ENCODE results near the gene FLOT1.
"Not testable (repeated sequence)": the region's sequence is repeated elsewhere in the genome, so short reads cannot be mapped to it uniquely, and the experiment has no call there.

FLOT1 gene

GRCh38 chr6:30721198-30722024 is 21.1 kb downstream of the FLOT1 start:
- DNase-seq = peak; percentile 78

- peak; percentile 58 for DNase-seq
These were observed 21.7 kb downstream of the FLOT1 start for GRCh38 chr6:30720738-30721197.

- DNase-seq = peak; percentile 99
These were observed 22.4 kb downstream of the FLOT1 start, which contains the start of gene TUBB for GRCh38 chr6:30719791-30720737. Gene TUBB (plus strand): TSS chr6:30720352. CDS start chr6:30720507, 155 bp downstream.

- DNase-seq = no peak
These were observed 23.1 kb downstream of the FLOT1 start for GRCh38 chr6:30719356-30719755.

DNA sequence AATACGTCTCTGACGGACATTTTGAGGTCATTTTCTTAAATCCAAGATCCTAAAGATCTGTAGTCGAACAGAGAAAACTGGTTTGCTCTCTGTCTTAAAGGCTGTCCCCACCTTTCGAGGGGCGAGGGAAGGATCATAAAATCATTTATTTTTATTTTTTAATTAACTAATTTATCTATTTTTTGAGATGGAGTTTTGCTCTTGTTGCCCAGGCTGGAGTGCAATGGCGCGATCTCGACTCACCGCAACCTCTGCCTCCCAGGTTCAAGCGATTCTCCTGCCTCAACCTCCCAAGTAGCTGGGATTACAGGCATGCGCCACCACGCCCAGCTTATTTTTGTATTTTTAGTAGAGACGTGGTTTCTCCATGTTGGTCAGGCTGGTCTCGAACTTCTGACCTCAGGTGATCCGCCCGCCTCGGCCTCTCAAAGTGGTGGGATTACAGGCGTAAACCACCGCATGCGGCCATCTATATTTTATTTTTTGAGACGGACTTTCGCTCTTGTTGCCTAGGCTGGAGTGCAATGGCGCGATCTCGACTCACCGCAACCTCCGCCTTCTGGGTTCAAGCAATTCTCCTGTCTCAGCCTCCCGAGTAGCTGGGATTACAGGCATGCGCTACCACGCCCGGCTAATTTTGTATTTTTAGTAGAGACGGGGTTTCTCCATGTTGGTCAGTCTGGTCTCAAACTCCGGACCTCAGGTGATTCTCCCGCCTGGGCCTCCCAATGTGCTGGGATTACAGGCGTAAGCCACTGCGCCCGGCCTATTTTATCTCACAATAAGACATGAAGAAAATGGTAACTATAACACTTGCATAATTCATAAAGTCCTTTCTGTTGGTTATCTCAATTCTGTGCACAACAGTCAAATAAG is 24.4 kb downstream of the FLOT1 start:
- not testable (repeated sequence) for DNase-seq

- peak; percentile 100 for DNase-seq
These were observed 25.2 kb downstream of the FLOT1 start, which contains the start of gene MDC1 for GRCh38 chr6:30717129-30717844. Gene MDC1 (minus strand): TSS chr6:30717281. CDS start chr6:30715175, 2,106 bp downstream.

GRCh38 chr6:30716879-30717128 is 25.7 kb downstream of the FLOT1 start:
- no peak for DNase-seq

DNA sequence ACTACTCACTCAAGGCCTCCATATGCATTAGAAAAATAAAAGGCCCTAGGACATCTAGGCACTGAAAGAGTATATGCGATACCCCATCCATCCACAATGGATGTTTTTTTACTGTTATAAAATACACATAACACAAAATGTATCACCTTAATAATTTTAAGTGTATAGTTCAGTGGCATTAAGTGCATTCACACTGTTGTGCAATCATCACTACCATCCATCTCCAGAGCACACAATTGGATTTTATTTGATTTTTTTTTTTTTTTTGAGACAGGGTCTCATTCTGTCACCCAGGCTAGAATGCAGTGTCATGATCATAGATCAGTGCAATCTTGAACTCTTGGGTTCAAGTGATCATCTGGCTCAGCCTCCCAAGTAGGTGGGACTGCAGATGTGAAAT is 28.2 kb downstream of the FLOT1 start:
- DNase-seq = no peak

- DNase-seq = no peak
These were observed 30.0 kb downstream of the FLOT1 start for GRCh38 chr6:30712441-30712945.

- DNase-seq = no peak
These were observed 30.6 kb downstream of the FLOT1 start for GRCh38 chr6:30711758-30712380.

DNA sequence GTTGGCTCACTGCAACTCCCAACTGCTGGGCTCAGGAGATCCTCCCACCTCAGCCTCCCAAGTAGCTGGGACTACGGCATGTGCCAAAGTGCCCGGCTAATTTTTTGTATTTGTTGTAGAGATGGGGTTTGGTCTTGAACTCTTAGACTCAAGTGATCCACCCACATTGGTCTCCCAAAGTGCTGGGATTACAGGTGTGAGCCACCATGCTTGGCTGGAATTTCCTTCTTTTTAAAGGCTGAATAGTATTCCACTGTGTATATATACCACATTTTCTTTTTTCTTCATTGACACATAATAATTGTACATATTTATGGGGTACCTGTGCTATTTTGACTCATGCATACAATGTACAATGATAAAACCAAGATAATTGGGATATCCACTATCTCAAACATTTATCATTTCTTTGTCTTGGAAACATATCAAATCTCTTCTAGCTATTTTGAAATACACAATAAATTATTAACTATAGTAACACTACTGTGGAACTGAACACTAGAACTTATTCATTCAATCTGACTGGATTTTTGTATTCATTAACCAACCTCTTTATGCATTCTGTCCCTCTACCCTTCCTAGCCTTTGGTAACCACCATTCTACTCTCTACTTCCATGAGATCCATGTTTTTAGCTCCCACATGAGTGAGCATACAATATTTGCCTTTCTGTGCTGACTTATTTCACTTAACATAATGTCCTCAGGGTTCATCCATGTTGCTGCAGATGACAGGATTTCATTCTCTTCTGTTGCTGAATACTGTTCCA is 33.2 kb downstream of the FLOT1 start:
- DNase-seq = no peak

GRCh38 chr6:30707281-30707850 is 35.1 kb downstream of the FLOT1 start:
- DNase-seq = no peak

- DNase-seq = no peak
These were observed 36.9 kb downstream of the FLOT1 start for GRCh38 chr6:30705620-30706019.

- DNase-seq = peak; percentile 12
These were observed 38.7 kb downstream of the FLOT1 start for GRCh38 chr6:30703821-30704220.

- no peak for DNase-seq
These were observed 39.5 kb downstream of the FLOT1 start for GRCh38 chr6:30703011-30703410.

DNA sequence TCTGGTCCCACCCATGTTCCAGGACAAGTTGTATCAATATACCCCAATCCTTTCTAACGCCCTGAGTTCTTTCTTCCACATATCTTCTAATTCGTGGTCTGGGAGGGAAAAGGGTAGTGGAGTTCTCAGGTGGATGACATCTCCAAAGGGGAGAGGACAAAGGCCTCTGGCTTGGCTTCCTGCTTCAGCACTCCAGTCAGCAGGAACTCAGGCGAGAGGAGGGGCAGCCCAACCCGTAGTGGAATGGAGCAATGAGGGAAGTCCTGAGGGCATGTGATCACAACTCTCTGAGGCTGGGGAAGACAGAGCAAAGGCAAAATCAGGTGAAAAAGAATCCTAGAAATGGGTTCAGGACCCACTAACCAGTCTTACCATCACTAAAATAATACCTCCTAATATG is 42.1 kb downstream of the FLOT1 start:
- DNase-seq = no peak

DNA sequence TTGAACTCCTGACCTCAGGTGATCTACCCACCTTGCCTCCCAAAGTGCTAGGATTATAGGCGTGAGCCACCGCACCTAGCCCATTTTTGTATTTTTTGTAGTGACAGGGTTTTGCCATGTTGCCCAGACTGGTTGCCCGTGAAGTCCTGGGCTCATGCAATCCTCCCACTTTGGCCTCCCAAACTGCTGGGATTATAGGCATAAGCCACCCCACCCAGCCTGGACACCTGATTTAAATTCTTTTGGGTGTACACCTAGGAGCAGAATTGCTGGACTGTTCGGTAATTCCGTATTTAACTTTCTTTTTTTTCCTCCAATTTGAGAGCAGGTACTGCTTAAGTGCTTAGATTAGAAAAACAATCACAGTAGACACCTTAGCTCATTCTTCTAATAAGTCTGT is 46.1 kb downstream of the FLOT1 start:
- no peak for DNase-seq

DNA sequence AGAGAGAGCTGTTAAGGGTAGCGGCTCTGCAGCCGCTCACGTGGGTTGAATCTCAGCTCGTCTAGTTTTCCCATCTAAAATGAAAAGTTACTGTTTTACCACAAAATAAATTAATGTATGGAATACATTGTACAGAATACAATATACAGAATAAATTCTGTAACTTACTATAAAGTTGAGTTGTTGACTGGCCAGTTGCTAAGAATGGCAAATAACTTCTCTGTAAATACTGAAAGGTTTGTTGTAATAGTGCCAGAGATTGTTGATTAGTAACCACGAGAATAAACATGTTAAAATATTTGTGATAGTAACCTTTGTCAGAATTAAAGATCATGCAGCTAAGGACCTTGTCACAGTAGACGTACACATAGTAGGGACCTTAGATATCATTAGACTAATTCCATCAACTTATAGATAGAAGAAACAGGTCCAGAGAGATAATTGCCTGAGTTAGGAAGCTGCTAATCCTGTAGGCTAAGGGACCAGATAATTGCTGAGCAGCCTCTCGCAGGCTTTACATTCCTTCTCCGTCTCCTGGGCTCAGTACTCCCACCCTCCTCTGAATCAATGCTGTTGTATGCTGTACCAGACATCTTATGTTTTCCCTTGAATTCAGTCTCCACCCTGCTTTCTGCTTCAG is 51.2 kb downstream of the FLOT1 start:
- no peak for DNase-seq

- peak; percentile 84 for DNase-seq
These were observed 51.9 kb downstream of the FLOT1 start, which contains the start of gene NRM for GRCh38 chr6:30690403-30691207. Gene NRM (minus strand): TSS chr6:30690984. CDS start chr6:30690974, 10 bp downstream.
